IPS-18a (cell line): ENCODE measurements around the gene TAF5.
A peak's percentile ranks its signal among the peaks of the same experiment; 100 is the strongest.
"Not testable (repeated sequence)": the region's sequence is repeated elsewhere in the genome, so short reads cannot be mapped to it uniquely, and the experiment has no call there.

Experiments
- H3K27ac ChIP-seq: one replicate; pipeline ENCODE4 v1.5.1; 2013; ENCODE audit warnings: low read length
- H3K27me3 ChIP-seq: one replicate; pipeline ENCODE4 v1.6.1; 2013; ENCODE audit warnings: mild to moderate bottlenecking, low read length; ENCODE audit not compliant: control insufficient read depth, insufficient read depth
- H3K36me3 ChIP-seq: one replicate; pipeline ENCODE4 v1.6.1; 2013; ENCODE audit warnings: low read depth, low read length; ENCODE audit not compliant: control insufficient read depth
- H3K4me1 ChIP-seq: one replicate; pipeline ENCODE4 v1.6.1; 2013; ENCODE audit warnings: low read depth, low read length; ENCODE audit not compliant: control insufficient read depth
- H3K4me3 ChIP-seq: one replicate; pipeline ENCODE4 v1.5.1; 2013; ENCODE audit warnings: low read length
- H3K9ac ChIP-seq: one replicate; pipeline ENCODE4 v1.6.1; 2013; ENCODE audit warnings: mild to moderate bottlenecking, low read length, moderate library complexity
- H3K9me3 ChIP-seq: one replicate; pipeline ENCODE4 v1.6.1; 2013; ENCODE audit warnings: low read depth, low read length; ENCODE audit not compliant: control insufficient read depth

TAF5 gene

GRCh38 chr10:103367782-103368518 is at the start of gene TAF5:
TAF5 (plus strand) TSS chr10:103367976; CDS start chr10:103367990, 14 bp downstream.
- Histone ChIP-seq H3K9me3 (no peaks in the 10 kb centered on the region), H3K27me3 (no peaks in the 10 kb centered on the region), H3K4me1 (no peaks in the 10 kb centered on the region), H3K36me3 (no peaks in the 10 kb centered on the region), H3K9ac (peak within 1 kb of the TSS; percentile 53), H3K4me3 (peak within 1 kb of the TSS; percentile 80), H3K27ac (no peak within 1 kb of the TSS)

- Histone ChIP-seq H3K36me3 (peaks cover 42% of the 10 kb centered on the region), H3K4me1 (no peaks in the 10 kb centered on the region)
Measured at GRCh38 chr10:103327906-103328305, 39.9 kb upstream of the TAF5 start.

GRCh38 chr10:103333934-103334520 is 33.7 kb upstream of the TAF5 start:
- H3K4me3 ChIP-seq: no peak overlapping the region
- peaks cover 21% of the 10 kb centered on the region for H3K36me3 ChIP-seq
- H3K27me3 ChIP-seq: no peaks in the 10 kb centered on the region
- no peak overlapping the region for H3K9ac ChIP-seq
- no peak overlapping the region for H3K27ac ChIP-seq
- no peaks in the 10 kb centered on the region for H3K4me1 ChIP-seq
- H3K9me3 ChIP-seq: no peaks in the 10 kb centered on the region

More at GRCh38 chr10:103327906-103328305, 39.9 kb upstream of the TAF5 start:
- Histone ChIP-seq H3K9ac (no peak overlapping the region), H3K27me3 (no peaks in the 10 kb centered on the region), H3K27ac (no peak overlapping the region), H3K9me3 (no peaks in the 10 kb centered on the region), H3K4me3 (no peak overlapping the region)

- H3K36me3 ChIP-seq: peaks cover 22% of the 10 kb centered on the region
- H3K27ac ChIP-seq: no peak overlapping the region
- H3K9me3 ChIP-seq: no peaks in the 10 kb centered on the region
- H3K9ac ChIP-seq: no peak overlapping the region
- no peaks in the 10 kb centered on the region for H3K4me1 ChIP-seq
- H3K4me3 ChIP-seq: no peak overlapping the region
- H3K27me3 ChIP-seq: no peaks in the 10 kb centered on the region
Measured at GRCh38 chr10:103334567-103334966, 33.2 kb upstream of the TAF5 start.

GRCh38 chr10:103336370-103336769 is 31.4 kb upstream of the TAF5 start:
- Histone ChIP-seq H3K9me3 (no peaks in the 10 kb centered on the region), H3K9ac (no peak overlapping the region), H3K36me3 (peaks cover 20% of the 10 kb centered on the region), H3K4me1 (no peaks in the 10 kb centered on the region), H3K27me3 (no peaks in the 10 kb centered on the region), H3K27ac (no peak overlapping the region), H3K4me3 (no peak overlapping the region)

GRCh38 chr10:103350175-103350516 is 17.6 kb upstream of the TAF5 start:
- H3K9ac ChIP-seq: peak overlapping the region; percentile 83
- no peaks in the 10 kb centered on the region for H3K27me3 ChIP-seq
- H3K4me3 ChIP-seq: peak overlapping the region; percentile 83
- no peaks in the 10 kb centered on the region for H3K4me1 ChIP-seq
- no peaks in the 10 kb centered on the region for H3K9me3 ChIP-seq
- no peak overlapping the region for H3K27ac ChIP-seq
- H3K36me3 ChIP-seq: peaks cover 30% of the 10 kb centered on the region

- H3K27ac ChIP-seq: no peak within 1 kb of the TSS
- H3K36me3 ChIP-seq: peaks cover 24% of the 10 kb centered on the region
- H3K27me3 ChIP-seq: no peaks in the 10 kb centered on the region
- H3K9me3 ChIP-seq: no peaks in the 10 kb centered on the region
- peak within 1 kb of the TSS; percentile 83 for H3K4me3 ChIP-seq
- no peaks in the 10 kb centered on the region for H3K4me1 ChIP-seq
- H3K9ac ChIP-seq: peak within 1 kb of the TSS; percentile 83
Measured at GRCh38 chr10:103350517-103351260, 17.1 kb upstream of the TAF5 start, which contains the start of gene PCGF6. PCGF6 (minus strand) TSS chr10:103351140; CDS start chr10:103351066, 74 bp downstream.

GRCh38 chr10:103353281-103353680 is 14.5 kb upstream of the TAF5 start:
- no peak overlapping the region for H3K9ac ChIP-seq
- no peaks in the 10 kb centered on the region for H3K9me3 ChIP-seq
- no peak overlapping the region for H3K27ac ChIP-seq
- no peak overlapping the region for H3K4me3 ChIP-seq
- peaks cover 6% of the 10 kb centered on the region for H3K36me3 ChIP-seq
- H3K27me3 ChIP-seq: no peaks in the 10 kb centered on the region
- H3K4me1 ChIP-seq: no peaks in the 10 kb centered on the region

GRCh38 chr10:103354567-103354966 is 13.2 kb upstream of the TAF5 start:
- not testable (repeated sequence) for H3K9me3 ChIP-seq, H3K36me3 ChIP-seq

GRCh38 chr10:103355906-103356599 is 11.7 kb upstream of the TAF5 start:
- H3K27ac ChIP-seq: no peak overlapping the region
- H3K36me3 ChIP-seq: no peaks in the 10 kb centered on the region
- H3K4me3 ChIP-seq: no peak overlapping the region
- no peaks in the 10 kb centered on the region for H3K27me3 ChIP-seq
- H3K9ac ChIP-seq: no peak overlapping the region
- H3K4me1 ChIP-seq: no peaks in the 10 kb centered on the region
- H3K9me3 ChIP-seq: no peaks in the 10 kb centered on the region

More at GRCh38 chr10:103354567-103354966, 13.2 kb upstream of the TAF5 start:
- H3K4me3 ChIP-seq, H3K27me3 ChIP-seq, H3K4me1 ChIP-seq, H3K27ac ChIP-seq, H3K9ac ChIP-seq: not testable (repeated sequence)

- not testable (repeated sequence) for H3K4me1 ChIP-seq, H3K36me3 ChIP-seq, H3K27ac ChIP-seq, H3K4me3 ChIP-seq, H3K9ac ChIP-seq, H3K27me3 ChIP-seq, H3K9me3 ChIP-seq
Measured at GRCh38 chr10:103359493-103359892, 8.3 kb upstream of the TAF5 start.
